K562 (cell line): Measurements from ENCODE around the gene ADNP.

Experiments used
- CHD4 ChIP-seq: fragments of 200-600 bp; sonication (generic); IDR thresholded peaks from 3 replicates; pipeline ENCODE4 v1.6.1; 2012; ENCODE audit warnings: low read depth, mild to moderate bottlenecking, mixed read lengths, low read length, inconsistent platforms; ENCODE audit not compliant: insufficient read depth, insufficient replicate concordance, poor library complexity, severe bottlenecking
- EZH2 ChIP-seq: IDR thresholded peaks from 2 replicates; pipeline ENCODE4 v1.6.1; 2012; ENCODE audit warnings: low read depth, mild to moderate bottlenecking, inconsistent platforms, low read length, borderline replicate concordance
- HDAC1 ChIP-seq, 2 experiments: fragments of 450-650 bp; IDR thresholded peaks; 2 replicates each; pipeline ENCODE4 v1.6.1; 2016 to 2017; ENCODE audit warnings: inconsistent platforms in 1 of 2, mild to moderate bottlenecking in 1 of 2, moderate library complexity in 1 of 2
- SP1 ChIP-seq: sonication (generic); formaldehyde crosslinking; IDR thresholded peaks from 2 replicates; pipeline ENCODE4 v1.8.1; 2022; ENCODE audit warnings: mild to moderate bottlenecking, missing genetic modification reagents
- TF ChIP-seq, protein P1 (sequence below), 3 experiments: IDR thresholded peaks in 2 of 3; conservative IDR thresholded peaks in 1 of 3; 2 replicates each; pipeline ENCODE4 v1.5.1; 2011 to 2012; ENCODE audit warnings: low read length in 3 of 3, mild to moderate bottlenecking in 3 of 3, control low read depth in 2 of 3, improper control_type of control experiment in 1 of 3, inconsistent platforms in 1 of 3, low read depth in 1 of 3, mixed read lengths in 1 of 3, moderate library complexity in 1 of 3; ENCODE audit not compliant: insufficient read depth in 2 of 3

- TF ChIP-seq EZH2 = no peak
- TF ChIP-seq, protein P1, sequence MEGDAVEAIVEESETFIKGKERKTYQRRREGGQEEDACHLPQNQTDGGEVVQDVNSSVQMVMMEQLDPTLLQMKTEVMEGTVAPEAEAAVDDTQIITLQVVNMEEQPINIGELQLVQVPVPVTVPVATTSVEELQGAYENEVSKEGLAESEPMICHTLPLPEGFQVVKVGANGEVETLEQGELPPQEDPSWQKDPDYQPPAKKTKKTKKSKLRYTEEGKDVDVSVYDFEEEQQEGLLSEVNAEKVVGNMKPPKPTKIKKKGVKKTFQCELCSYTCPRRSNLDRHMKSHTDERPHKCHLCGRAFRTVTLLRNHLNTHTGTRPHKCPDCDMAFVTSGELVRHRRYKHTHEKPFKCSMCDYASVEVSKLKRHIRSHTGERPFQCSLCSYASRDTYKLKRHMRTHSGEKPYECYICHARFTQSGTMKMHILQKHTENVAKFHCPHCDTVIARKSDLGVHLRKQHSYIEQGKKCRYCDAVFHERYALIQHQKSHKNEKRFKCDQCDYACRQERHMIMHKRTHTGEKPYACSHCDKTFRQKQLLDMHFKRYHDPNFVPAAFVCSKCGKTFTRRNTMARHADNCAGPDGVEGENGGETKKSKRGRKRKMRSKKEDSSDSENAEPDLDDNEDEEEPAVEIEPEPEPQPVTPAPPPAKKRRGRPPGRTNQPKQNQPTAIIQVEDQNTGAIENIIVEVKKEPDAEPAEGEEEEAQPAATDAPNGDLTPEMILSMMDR (IDR thresholded peaks at IDR 0.05 in 2 of 3, conservative IDR thresholded peaks at IDR 0.05 in 1 of 3; ENCODE audit: insufficient read depth in 2 of 3, low read depth in 1 of 3, low read length in 3 of 3) = no peak
- no peak for TF ChIP-seq SP1 (CRISPR knock-in tag)
- no peak for TF ChIP-seq HDAC1 (IDR thresholded peaks at IDR 0.05)
- TF ChIP-seq CHD4 = no peak
Measured at GRCh38 chr20:50874758-50875665, 56.2 kb downstream of the ADNP start.
